GM20000 (cell line): ENCODE results near the gene PEX14.

Experiments used
- DNase-seq: peaks from one replicate; pipeline ENCODE4 v3.0.0; 2012; ENCODE audit warnings: low spot score
- TF ChIP-seq, protein P1 (sequence below): IDR thresholded peaks from 2 replicates; pipeline ENCODE4 v1.5.1; 2012; ENCODE audit warnings: mild to moderate bottlenecking, control low read depth; ENCODE audit errors: extremely low read depth, missing control alignments

The PEX14 gene

GRCh38 chr1:10662824-10663677 lies 188.3 kb downstream of the PEX14 start:
- no peak for DNase-seq
- TF ChIP-seq, protein P1, sequence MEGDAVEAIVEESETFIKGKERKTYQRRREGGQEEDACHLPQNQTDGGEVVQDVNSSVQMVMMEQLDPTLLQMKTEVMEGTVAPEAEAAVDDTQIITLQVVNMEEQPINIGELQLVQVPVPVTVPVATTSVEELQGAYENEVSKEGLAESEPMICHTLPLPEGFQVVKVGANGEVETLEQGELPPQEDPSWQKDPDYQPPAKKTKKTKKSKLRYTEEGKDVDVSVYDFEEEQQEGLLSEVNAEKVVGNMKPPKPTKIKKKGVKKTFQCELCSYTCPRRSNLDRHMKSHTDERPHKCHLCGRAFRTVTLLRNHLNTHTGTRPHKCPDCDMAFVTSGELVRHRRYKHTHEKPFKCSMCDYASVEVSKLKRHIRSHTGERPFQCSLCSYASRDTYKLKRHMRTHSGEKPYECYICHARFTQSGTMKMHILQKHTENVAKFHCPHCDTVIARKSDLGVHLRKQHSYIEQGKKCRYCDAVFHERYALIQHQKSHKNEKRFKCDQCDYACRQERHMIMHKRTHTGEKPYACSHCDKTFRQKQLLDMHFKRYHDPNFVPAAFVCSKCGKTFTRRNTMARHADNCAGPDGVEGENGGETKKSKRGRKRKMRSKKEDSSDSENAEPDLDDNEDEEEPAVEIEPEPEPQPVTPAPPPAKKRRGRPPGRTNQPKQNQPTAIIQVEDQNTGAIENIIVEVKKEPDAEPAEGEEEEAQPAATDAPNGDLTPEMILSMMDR = no peak

GRCh38 chr1:10663678-10664035 lies 188.9 kb downstream of the PEX14 start:
- TF ChIP-seq, protein P1 = no peak
- no peak for DNase-seq

GRCh38 chr1:10664251-10664650 lies 189.5 kb downstream of the PEX14 start:
- TF ChIP-seq, protein P1 = no peak
- DNase-seq = no peak

DNA sequence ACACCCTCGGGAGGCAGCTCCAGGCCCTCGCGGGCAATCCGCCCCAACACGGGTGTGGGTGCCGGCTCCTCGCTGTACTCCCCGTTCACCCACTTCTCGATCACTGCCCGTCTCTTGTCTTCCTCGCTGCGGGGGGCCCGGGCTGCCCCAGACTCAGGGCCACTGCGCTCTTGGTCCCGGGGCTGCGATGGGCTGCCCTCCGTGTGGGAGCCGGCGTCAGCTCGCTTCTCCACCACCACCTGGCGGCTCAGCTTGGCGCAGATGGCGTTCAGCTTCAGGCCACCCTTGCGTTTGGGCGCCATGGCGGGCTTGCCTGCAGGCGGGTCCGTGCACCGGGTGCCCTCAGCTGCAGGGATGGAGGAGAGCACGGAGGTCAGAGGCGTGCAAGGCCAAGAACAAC lies 190.5 kb downstream of the PEX14 start:
- TF ChIP-seq, protein P1 = no peak
- no peak for DNase-seq

GRCh38 chr1:10665930-10666850 lies 191.4 kb downstream of the PEX14 start:
- DNase-seq = no peak
- TF ChIP-seq, protein P1 = no peak

GRCh38 chr1:10667861-10668761 lies 193.4 kb downstream of the PEX14 start:
- no peak for DNase-seq
- TF ChIP-seq, protein P1 = no peak
